ENCODE data around the gene RAB11FIP3. TPM values are rescaled to one million over a fixed set of nuclear protein-coding genes. Genes with fewer than 3 reads are reported as not detected.

Gene RAB11FIP3
- total RNA-seq, 1 experiment from 2014 or later: 33.8 TPM

DNA sequence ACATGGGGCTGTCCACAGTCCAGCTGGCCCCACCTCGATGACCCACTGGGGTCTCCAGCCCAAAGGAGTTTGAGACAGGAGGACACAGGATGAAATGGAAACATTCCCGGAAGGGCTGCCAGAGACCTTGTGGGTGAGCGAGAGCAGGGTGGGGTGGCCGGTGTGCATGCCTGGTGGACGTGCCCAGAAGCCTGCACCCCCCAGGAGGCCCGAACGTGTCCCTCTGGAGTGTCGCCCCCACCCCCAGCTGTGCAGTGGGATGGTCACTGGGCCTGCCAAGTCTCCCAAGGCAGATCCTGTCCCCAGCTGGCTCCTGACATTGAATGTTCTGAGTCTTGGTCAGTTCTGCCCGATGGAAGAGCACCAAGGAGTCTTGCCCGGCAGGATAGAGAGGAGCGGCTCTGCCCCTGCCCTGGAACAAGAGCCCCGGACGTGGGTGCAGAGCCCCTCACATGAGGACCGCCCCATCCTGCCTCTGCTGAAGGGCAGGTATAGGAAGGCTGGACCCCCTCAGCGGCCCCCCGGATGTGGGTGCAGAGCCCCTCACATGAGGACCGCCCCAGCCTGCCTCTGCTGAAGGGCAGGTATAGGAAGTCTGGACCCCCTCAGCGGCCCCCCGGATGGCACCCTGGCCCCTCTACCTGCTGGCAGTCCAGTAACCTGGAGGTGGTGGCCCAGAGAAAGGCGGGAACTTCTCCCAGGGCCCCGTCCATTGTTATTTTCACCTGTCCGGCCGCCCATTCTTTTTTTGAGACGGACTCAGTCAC is 99.0 kb downstream of the RAB11FIP3 start:
- no peak for DNase-seq (ENCODE audit: low spot score)
- in situ Hi-C loops (cut with HindIII; ENCODE audit: low sequenced_read_pairs): no loop called here

DNA sequence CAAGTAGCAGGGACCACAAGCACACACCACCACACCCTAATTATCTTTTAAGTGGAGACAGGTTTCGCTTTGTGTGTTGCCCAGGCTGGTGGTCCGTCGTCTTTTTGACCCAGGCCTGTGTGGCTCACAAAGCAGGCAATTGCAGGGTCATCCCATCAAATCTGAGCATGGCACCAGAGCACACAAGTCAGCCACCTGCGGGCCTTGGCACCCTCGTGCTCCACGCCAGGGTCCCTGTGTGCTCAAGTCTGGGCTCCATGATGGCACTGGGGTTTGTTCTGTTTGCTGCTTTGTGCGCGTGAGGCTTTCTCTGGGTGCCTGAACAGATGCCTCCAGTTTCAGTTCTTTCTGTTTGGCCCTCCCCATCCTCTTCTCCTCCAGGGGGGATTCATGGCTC is 99.7 kb downstream of the RAB11FIP3 start:
- no peak for DNase-seq (ENCODE audit: low spot score)
- in situ Hi-C loops (cut with HindIII; ENCODE audit: low sequenced_read_pairs): no loop called here

DNA sequence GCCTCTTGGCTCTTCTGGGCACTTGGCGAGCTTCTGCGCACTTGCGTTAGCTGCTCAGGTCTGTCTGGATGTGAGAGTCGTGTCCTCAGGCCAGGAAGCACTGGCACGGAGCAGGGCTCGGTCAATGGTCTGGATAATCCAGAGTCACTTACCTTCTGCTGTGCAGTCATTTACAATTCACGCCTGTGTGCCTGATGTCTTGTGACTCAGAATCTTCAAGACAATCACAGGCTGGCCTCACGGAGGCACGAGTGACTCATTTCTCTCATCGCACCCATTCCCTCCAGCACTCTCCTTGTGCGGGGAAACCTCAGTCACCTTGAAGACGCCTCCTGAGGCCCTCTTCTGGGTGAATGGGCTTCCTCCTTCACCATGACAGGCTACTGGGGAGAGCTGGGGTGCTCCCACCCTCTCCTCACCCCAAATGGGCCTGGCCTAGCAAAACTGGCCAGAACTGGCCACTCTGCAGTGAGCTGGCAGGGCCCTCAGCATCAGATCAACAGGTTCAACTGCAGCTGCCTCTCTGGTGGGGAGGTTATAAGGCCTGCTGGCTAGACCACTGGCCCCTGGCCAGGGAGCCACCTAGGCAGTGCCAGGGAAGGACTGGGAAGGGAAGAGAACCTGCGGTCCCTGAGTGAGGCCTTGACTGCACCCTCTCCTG is 100.2 kb downstream of the RAB11FIP3 start:
- DNase-seq (ENCODE audit: low spot score): peak; percentile 47

GRCh38 chr16:526181-527014 is 100.9 kb downstream of the RAB11FIP3 start:
- DNase-seq (ENCODE audit: low spot score): peak; percentile 29
- in situ Hi-C loops (cut with HindIII; ENCODE audit: low sequenced_read_pairs): no loop called here

More for the DNA sequence above, 100.2 kb downstream of the RAB11FIP3 start:
- in situ Hi-C loops (cut with HindIII; ENCODE audit: low sequenced_read_pairs): no loop called here

GRCh38 chr16:527015-527903 is 101.8 kb downstream of the RAB11FIP3 start, which contains the start of gene CAPN15:
TSS of gene CAPN15 (plus strand) at chr16:527712. CDS start at chr16:546839, 19,127 bp downstream.
- peak; percentile 84 for DNase-seq (ENCODE audit: low spot score)
- in situ Hi-C loops (cut with HindIII; ENCODE audit: low sequenced_read_pairs): no loop called here

GRCh38 chr16:528111-529011 is 102.9 kb downstream of the RAB11FIP3 start:
- DNase-seq (ENCODE audit: low spot score): no peak
- in situ Hi-C loops (cut with HindIII; ENCODE audit: low sequenced_read_pairs): no loop called here

DNA sequence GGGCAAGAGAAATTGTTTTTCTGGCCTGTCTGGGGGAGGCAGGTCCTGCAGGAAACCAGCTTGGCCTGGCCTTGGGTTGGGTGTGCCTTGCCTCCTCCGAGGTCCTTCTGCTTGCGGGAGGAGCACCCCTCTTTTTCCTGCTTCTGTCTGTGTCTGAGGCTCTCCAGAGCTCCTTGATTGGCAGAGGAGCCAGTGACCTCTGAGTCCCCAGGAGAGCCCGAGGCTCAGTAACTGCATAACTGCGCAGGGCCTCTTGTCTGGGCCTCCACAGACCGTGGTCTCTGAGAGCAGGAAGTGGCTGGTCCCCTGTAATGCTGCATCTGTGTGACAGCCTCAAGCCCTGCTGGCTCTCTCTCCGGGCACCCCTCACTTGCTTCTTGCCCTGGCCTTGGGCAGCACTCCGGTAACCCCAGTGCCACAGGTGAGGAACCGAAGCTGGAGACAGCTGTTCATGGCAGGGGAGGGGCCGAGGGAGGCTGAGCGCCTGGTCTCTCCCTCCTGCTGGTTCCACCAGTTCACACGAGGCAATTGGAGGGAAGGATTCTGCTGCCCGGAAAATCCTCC is 103.6 kb downstream of the RAB11FIP3 start:
- in situ Hi-C loops (cut with HindIII; ENCODE audit: low sequenced_read_pairs): no loop called here
- peak; percentile 26 for DNase-seq (ENCODE audit: low spot score)

DNA sequence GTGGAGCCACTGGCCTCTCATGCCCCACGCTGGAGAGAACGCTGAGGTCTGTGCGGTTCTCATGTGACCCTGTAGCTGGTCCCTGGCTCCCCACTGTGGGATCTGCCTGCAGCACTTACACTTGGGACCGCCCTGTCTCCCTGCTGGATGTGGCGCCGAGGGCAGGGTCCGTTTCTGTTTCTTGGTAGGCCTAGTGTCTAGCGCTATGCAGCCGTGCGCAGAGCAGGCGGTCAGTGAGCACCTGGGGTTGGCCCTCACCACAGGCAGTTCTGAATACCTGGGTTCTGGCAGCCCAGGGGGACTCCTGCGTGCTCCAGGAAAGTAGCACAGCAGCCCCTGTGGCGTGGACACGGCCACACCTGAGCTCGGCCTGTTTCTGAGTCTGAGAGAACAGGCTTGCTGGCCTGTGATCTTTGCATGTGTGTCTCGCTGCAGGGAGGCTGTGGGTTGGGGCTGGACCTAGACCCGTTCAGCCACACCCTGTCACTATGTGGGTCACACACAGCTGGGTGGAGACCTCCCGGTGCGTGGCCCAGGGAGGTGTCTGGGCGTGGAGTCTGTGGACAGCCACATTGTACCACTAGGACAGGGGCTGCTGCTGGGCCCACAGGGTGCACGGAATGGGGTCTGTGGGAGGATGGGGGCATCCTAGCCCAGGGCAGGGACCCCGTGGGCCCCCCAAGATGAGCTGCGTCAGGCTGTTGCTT is 104.8 kb downstream of the RAB11FIP3 start:
- in situ Hi-C loops (cut with HindIII; ENCODE audit: low sequenced_read_pairs): no loop called here
- no peak for DNase-seq (ENCODE audit: low spot score)

- DNase-seq (ENCODE audit: low spot score): peak; percentile 60
- in situ Hi-C loops (cut with HindIII; ENCODE audit: low sequenced_read_pairs): no loop called here
Observed at GRCh38 chr16:531494-532125, 106.2 kb downstream of the RAB11FIP3 start.

- DNase-seq (ENCODE audit: low spot score): peak; percentile 68
- in situ Hi-C loops (cut with HindIII; ENCODE audit: low sequenced_read_pairs): no loop called here
Observed at GRCh38 chr16:533391-534123, 108.1 kb downstream of the RAB11FIP3 start.

GRCh38 chr16:534135-534534 is 108.7 kb downstream of the RAB11FIP3 start:
- in situ Hi-C loops (cut with HindIII; ENCODE audit: low sequenced_read_pairs): no loop called here

GRCh38 chr16:534856-535445 is 109.5 kb downstream of the RAB11FIP3 start:
- in situ Hi-C loops (cut with HindIII; ENCODE audit: low sequenced_read_pairs): no loop called here
- peak; percentile 64 for DNase-seq (ENCODE audit: low spot score)

More at GRCh38 chr16:534135-534534, 108.7 kb downstream of the RAB11FIP3 start:
- peak; percentile 39 for DNase-seq (ENCODE audit: low spot score)

DNA sequence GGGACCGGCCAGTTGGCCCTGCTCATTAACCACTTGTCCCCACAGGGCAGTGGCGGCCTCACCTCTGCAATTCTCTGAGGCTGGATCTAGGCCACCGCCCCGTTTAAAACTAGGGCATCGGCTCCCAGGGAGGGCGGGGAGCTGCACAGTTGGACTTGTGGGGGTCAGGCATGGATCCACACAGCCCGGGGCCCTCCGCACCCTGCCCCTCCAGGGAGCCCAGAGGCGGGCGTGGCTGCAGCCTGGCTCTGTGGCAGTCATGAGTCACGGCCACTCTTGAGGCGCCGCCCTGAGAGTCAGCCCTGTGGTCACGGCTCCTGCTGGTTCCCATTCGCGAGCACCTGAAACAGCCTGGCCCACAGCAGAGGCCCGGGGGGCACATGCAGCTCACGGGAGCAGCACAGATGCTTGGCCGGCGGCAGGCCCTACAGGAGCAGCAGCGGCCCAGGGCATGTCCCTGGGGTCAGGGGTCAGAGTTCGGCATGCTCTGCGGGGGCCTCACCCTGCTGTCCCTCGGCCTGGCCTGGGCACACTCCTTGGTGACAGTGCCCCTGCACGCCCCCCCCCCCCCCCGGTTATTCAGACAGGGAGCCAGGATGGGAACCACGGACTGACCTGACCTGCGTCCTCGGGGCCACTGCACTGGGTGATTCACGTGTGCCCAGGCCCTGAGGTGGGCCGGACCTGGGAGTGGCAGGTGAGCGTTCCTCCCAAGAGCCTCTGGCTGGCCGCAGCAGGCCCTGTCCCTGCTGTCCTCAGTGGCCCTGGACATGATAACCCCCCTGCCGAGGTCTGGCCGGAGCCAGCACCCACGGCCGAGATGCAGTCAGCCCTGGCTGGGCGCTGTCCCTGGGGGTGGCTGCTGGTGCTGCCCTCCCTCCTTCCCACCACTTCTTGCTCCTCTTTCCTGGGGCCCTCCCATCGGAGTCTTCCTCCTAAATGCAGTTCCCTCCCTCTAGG is 110.3 kb downstream of the RAB11FIP3 start:
- no peak for DNase-seq (ENCODE audit: low spot score)

GRCh38 chr16:536746-537145 is 111.3 kb downstream of the RAB11FIP3 start:
- in situ Hi-C loops (cut with HindIII; ENCODE audit: low sequenced_read_pairs): no loop called here
- no peak for DNase-seq (ENCODE audit: low spot score)

More for the DNA sequence above, 110.3 kb downstream of the RAB11FIP3 start:
- in situ Hi-C loops (cut with HindIII; ENCODE audit: low sequenced_read_pairs): no loop called here

Measured in G401 (cell line).